Kidney glomerular epithelial cell (primary cell): ENCODE measurements around the gene FEZF2.

Source experiments
- DNase-seq: peaks from one replicate; lab custom pipeline; 2025; lab: John Stamatoyannopoulos, UW

FEZF2 gene

GRCh38 chr3:62329971-62330370, 43.4 kb downstream of the FEZF2 start:
- no peak for DNase-seq

- DNase-seq = no peak
Observed at GRCh38 chr3:62325896-62326295, 47.5 kb downstream of the FEZF2 start.

GRCh38 chr3:62323241-62323640, 50.1 kb downstream of the FEZF2 start:
- no peak for DNase-seq
